ENCODE results near the gene CELSR1.
A peak's percentile ranks its signal among the peaks of the same experiment; 100 is the strongest.

Gene CELSR1

GRCh38 chr22:46349238-46349637 is 188.2 kb downstream of the CELSR1 start:
- Histone ChIP-seq H3K36me3 (replicated peaks; ENCODE audit: low read depth, low read length) (peaks cover 84% of the 10 kb centered on the region), H3K27ac (ENCODE audit: low read length) (peak overlapping the region; percentile 48), H3K9ac (ENCODE audit: low read length) (no peak overlapping the region), H4K20me1 (ENCODE audit: insufficient read depth, low read length) (no peaks in the 10 kb centered on the region), H3K4me3 (ENCODE audit: low read length) (no peak overlapping the region), H3K4me1 (ENCODE audit: low read length) (peaks cover 10% of the 10 kb centered on the region), H3K9me3 (ENCODE audit: insufficient read depth, low read length) (no peaks in the 10 kb centered on the region), H3K79me2 (ENCODE audit: low read length) (peaks cover 5% of the 10 kb centered on the region; the same call in 1 of the 2 replicates), H3K27me3 (ENCODE audit: low read depth, low read length) (no peaks in the 10 kb centered on the region), H3K4me2 (ENCODE audit: low read length) (peak overlapping the region; percentile 16), H2AFZ (ENCODE audit: low read depth, low read length) (no peak overlapping the region)
- TF ChIP-seq EZH2phosphoT487 (IDR thresholded peaks at IDR 0.05; ENCODE audit: low read depth) (no peak), CTCF (IDR thresholded peaks at IDR 0.05; ENCODE audit: low read depth, low read length) (no peak)

GRCh38 chr22:46348099-46348695 is 189.2 kb downstream of the CELSR1 start:
- H2AFZ ChIP-seq (ENCODE audit: low read depth, low read length) = no peak overlapping the region
- peaks cover 5% of the 10 kb centered on the region; the same call in 1 of the 2 replicates for H3K79me2 ChIP-seq (ENCODE audit: low read length)
- no peaks in the 10 kb centered on the region for H3K9me3 ChIP-seq (ENCODE audit: insufficient read depth, low read length)
- H3K4me2 ChIP-seq (ENCODE audit: low read length) = no peak overlapping the region
- TF ChIP-seq CTCF (IDR thresholded peaks at IDR 0.05; ENCODE audit: low read depth, low read length) (no peak), EZH2phosphoT487 (IDR thresholded peaks at IDR 0.05; ENCODE audit: low read depth) (no peak)
- H3K27ac ChIP-seq (ENCODE audit: low read length) = no peak overlapping the region
- peaks cover 84% of the 10 kb centered on the region for H3K36me3 ChIP-seq (replicated peaks; ENCODE audit: low read depth, low read length)
- H3K9ac ChIP-seq (ENCODE audit: low read length) = no peak overlapping the region
- no peaks in the 10 kb centered on the region for H3K27me3 ChIP-seq (ENCODE audit: low read depth, low read length)
- peaks cover 10% of the 10 kb centered on the region for H3K4me1 ChIP-seq (ENCODE audit: low read length)
- H3K4me3 ChIP-seq (ENCODE audit: low read length) = no peak overlapping the region
- no peaks in the 10 kb centered on the region for H4K20me1 ChIP-seq (ENCODE audit: insufficient read depth, low read length)

- H3K27ac ChIP-seq (ENCODE audit: low read length) = no peak overlapping the region
Observed at GRCh38 chr22:46347646-46348045, 189.8 kb downstream of the CELSR1 start.

More at GRCh38 chr22:46347646-46348045, 189.8 kb downstream of the CELSR1 start:
- Histone ChIP-seq H3K4me2 (ENCODE audit: low read length) (no peak overlapping the region), H2AFZ (ENCODE audit: low read depth, low read length) (no peak overlapping the region), H3K9me3 (ENCODE audit: insufficient read depth, low read length) (no peaks in the 10 kb centered on the region), H3K79me2 (ENCODE audit: low read length) (peaks cover 5% of the 10 kb centered on the region; the same call in 1 of the 2 replicates), H3K4me3 (ENCODE audit: low read length) (no peak overlapping the region), H3K9ac (ENCODE audit: low read length) (no peak overlapping the region), H3K4me1 (ENCODE audit: low read length) (peaks cover 10% of the 10 kb centered on the region), H3K27me3 (ENCODE audit: low read depth, low read length) (no peaks in the 10 kb centered on the region), H4K20me1 (ENCODE audit: insufficient read depth, low read length) (no peaks in the 10 kb centered on the region), H3K36me3 (replicated peaks; ENCODE audit: low read depth, low read length) (peaks cover 82% of the 10 kb centered on the region)
- TF ChIP-seq CTCF (IDR thresholded peaks at IDR 0.05; ENCODE audit: low read depth, low read length) = no peak
- no peak for TF ChIP-seq EZH2phosphoT487 (IDR thresholded peaks at IDR 0.05; ENCODE audit: low read depth)

Measured in OCI-LY3 (cell line).